Left cardiac atrium (tissue), 4 donors: ENCODE data around the gene HMGCS1. TPM values are rescaled to one million over a fixed set of nuclear protein-coding genes. Genes with fewer than 3 reads are reported as not detected.
"Not testable (repeated sequence)": the region's sequence is repeated elsewhere in the genome, so short reads cannot be mapped to it uniquely, and the experiment has no call there.

Source experiments
- ATAC-seq, 2 donors: fragments of 200-7000 bp; cut with Tn5 transposase; one replicate each; pipeline ENCODE4 v1.9.1; 2020; ENCODE audit warnings: mild to moderate bottlenecking in 2 of 2, moderate library complexity in 2 of 2
- DNase-seq: peaks from one replicate; pipeline ENCODE4 v3.0.0-alpha.2; 2020
- intact Hi-C, 2 donors: fragments of 100-400 bp; cut with DNase I; formaldehyde crosslinking; loops; one replicate each; pipeline versions ENCODE4 v1.14.1 to v1.15.1; 2022 to 2023
- long read RNA-seq: library from polyadenylated mRNA; unstranded; transcript quantifications from one replicate; pipeline ENCODE4 v2.0.0, GENCODE V29; 2021
- total RNA-seq, 2 donors: library from RNA; stranded (reverse); fragmentation: NEBNext Ultra II Directional; extraction: Animal tissue kit (Norgen Biotek cat#: 25700); gene quantifications; one replicate each; pipeline ENCODE4 v1.2.1, GENCODE V29; 2021
- donor health status: DM: no; HTN: yes; CAD: no.
- donor health status: DM: no; HTN: yes; CAD: no; lungs with severe emphysema.
- donor health status: DM: yes; HTN: yes; CAD: no.
- donor health status: Dilated cardiomyopathy.

Gene HMGCS1
- 10 to 100 TPM; 29.5 to 43.8 TPM for total RNA-seq
- long read RNA-seq, partial matches to known transcripts: 0 of 6 reads
- long read RNA-seq, other reads (novel, unspliced or antisense): 1 of 6 reads

DNA sequence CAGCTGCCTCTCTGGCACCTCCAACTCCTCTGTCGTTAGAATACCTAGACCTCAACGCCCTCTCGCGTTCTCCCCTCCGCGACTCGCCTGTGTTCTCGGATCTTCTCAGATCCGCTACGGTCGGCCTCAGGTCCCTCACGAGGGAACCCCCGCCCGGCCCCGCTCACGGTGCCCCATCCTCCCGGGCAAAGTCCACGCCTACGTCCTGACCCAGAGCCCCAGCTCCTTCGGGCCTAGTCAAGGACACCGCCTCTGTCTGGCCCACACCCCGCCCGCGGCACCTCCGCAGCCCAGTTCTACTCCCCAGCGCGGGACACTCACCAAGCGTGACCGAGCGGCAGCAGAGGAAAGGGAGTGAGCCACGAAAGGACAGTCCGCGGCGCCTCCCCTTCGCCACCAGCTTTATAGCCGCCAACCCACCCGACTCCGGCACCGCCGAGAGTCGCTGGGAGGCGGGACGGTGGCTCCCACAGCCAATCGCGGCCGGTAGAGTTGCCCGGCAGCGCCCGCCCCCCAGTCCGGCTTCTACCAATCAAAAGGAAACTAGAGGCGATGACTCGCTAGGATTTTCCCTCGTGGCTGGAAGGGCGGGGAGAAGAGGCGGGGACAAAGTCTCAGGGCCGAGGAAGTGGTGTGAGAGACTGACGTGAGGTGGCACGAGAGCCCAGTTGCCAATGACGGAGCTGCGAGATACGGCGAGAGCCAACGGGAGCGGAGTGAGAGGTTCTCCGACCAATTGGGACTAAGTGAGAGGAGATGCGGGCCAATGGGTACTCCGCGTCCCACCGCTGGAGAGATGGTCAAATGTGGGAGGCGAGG is at the start of gene HMGCS1:
Gene HMGCS1 (minus strand): TSS at position 378 of the 819 bp plus-strand sequence. CDS start 14,447 bp downstream, outside the sequence.
- DNase-seq (peak; percentile 98), ATAC-seq (peak; percentile 98 to 99)
- intact Hi-C loops: loop anchor here in 1 of 2 donors (10.0 kb wide), 1 partner anchor 172 kb away; the partner anchor contains the start of gene TMEM267

- no peak for ATAC-seq
- no peak for DNase-seq
- intact Hi-C loops: no loop called here
Observed at GRCh38 chr5:43358726-43359125, 45.5 kb upstream of the HMGCS1 start.

GRCh38 chr5:43358301-43358700 is 45.1 kb upstream of the HMGCS1 start:
- no peak for DNase-seq
- intact Hi-C loops: no loop called here
- ATAC-seq: no peak

DNA sequence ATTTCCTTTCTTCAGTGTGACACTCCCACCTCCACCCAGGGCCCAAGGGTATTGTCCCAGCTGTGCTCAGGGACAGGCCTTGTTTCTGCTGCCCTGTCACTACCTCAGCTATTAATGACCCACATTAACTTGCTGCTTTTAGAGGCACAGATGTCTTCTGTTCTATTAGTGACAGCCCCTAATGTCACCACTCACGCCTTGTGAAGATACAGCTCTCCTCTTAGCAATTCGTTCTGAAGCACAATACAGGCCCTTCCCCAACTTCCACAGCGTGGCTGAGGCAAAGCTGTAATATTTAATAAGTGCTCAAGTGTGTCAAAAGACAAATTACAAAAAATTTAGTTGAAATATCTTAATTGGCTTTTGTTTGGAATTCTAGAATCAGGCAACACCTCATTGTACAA is 44.7 kb upstream of the HMGCS1 start:
- no peak for ATAC-seq

DNA sequence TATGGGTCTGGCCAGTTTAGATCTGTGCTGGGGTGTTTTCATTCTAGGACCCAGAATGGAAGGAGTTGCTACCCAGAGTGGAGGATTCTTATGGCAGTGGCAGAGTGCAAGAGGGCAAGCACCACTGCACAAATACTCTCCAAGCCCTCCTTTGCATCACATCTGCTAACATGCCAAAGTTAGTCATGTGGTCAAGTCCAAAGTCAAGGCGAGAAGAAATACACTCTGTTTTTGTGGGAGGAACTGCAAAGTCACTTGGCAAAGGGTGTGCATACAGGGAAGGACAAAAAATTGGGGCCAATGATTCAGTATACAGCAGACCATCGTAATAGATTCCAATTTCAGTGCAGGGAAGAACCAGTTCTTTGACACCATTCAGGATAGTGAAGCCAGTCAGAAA is 43.9 kb upstream of the HMGCS1 start:
- ATAC-seq (peak; percentile 16 to 19), DNase-seq (no peak)
- intact Hi-C loops: no loop called here

More for the DNA sequence above, 44.7 kb upstream of the HMGCS1 start:
- DNase-seq: no peak
- intact Hi-C loops: no loop called here

DNA sequence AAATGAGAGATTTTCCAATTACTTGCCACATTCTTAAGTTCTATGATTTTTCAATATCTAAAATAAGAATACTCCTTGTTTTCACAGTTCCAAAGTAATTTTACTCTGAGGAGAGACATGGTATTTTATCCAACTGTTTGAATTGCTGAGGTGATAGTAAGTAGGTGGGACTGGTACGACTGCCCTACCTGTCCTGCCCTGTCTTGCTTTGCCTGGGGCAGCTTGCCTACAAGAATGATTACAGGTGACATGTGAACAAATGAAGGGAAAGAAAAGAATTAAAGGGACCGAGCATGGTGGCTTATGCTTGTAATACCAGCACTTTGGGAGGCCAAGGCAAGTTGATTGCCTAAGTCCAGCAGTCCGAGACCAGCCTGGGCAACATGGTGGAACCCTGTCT is 41.6 kb upstream of the HMGCS1 start:
- intact Hi-C loops: no loop called here
- no peak for DNase-seq
- no peak for ATAC-seq

DNA sequence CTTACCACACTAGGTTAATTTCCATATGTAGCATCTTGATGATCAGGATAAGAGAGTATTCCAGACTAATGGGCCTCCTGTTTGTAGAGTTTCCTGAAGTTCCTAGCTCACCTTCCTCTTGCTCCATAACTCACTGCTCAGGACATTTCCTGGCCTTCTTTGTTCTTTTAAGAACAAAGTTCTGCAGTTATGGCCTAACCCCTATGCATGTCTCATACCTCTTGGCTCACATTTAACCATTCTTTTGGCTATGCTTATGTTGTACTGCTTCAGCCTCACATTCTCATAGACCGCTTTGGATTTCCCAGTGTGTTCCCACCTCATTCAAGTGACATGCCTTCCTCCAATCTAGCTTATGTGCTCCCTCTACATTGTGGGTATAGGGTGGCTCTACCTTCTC is 40.5 kb upstream of the HMGCS1 start:
- intact Hi-C loops: no loop called here
- DNase-seq: no peak

GRCh38 chr5:43352915-43353314 is 39.7 kb upstream of the HMGCS1 start:
- DNase-seq: no peak
- intact Hi-C loops: no loop called here
- no peak for ATAC-seq

More for the DNA sequence above, 40.5 kb upstream of the HMGCS1 start:
- ATAC-seq: no peak

- intact Hi-C loops: no loop called here
- no peak for ATAC-seq
- no peak for DNase-seq
Observed at GRCh38 chr5:43352131-43352530, 38.9 kb upstream of the HMGCS1 start.

DNA sequence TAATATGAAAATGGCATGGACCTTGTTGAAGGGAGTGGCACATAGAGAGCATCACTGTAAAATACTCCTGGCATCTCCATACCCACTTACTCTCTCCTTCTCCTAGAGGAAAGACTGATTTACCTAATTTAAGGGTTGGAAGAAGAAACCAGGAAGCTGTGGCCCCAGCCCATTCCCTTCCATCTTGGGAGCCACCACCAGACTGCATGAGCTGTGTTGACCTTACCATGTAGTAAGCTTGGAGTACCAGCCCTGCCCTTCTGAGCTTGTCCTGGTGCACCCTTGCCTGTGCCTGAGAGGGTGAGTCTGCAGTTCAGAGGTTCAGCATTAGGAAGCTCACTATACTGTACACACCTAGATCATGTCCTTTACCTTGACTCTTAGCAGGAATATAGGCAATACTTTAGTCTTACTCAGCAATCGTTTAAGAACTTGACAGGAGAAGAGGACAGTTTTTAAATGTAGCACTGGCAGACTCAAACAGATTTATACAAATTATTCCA is 35.7 kb upstream of the HMGCS1 start:
- intact Hi-C loops: no loop called here
- DNase-seq: no peak
- ATAC-seq: no peak

DNA sequence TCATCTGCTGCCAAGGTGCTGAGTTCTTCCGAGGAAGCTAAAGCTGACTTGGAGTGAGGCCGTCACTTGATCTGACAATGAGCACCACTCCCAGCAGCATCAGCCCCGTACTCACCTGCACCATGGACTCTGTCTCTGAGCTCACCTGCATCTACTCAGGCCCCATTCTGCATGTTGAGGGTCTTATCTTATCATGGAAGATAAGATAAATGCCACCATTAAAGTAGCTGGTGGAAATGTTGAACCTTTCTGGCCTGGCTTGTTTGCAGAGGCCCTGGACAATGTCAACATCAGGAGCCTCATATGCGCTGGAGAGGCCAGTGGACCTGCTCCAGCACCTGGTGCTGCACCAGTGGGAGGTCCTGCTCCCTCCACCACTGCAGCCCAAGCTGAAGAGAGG is 35.0 kb upstream of the HMGCS1 start:
- DNase-seq (no peak), ATAC-seq (no peak)
- intact Hi-C loops: no loop called here

DNA sequence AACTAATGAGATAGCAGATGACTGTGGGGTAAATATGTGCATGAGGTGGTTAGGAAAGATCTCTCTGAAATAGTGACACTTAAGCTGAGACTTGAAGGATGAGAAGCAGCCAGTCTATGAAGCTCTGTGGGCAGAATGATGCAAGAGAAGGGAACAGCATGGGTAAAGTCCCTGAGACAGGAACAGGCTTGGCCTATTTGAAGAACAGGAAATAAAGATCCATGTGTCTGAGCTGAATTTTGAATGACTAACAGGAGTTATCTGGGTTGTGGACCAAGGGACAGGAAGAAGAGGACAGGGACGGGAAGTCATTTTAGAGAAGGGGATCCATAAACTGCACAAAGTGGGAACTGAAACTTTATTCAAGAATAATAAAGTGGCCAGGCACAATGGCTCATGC is 25.6 kb upstream of the HMGCS1 start:
- ATAC-seq: peak in 1 of 2 donors; percentile 23
- intact Hi-C loops: no loop called here
- DNase-seq: no peak

DNA sequence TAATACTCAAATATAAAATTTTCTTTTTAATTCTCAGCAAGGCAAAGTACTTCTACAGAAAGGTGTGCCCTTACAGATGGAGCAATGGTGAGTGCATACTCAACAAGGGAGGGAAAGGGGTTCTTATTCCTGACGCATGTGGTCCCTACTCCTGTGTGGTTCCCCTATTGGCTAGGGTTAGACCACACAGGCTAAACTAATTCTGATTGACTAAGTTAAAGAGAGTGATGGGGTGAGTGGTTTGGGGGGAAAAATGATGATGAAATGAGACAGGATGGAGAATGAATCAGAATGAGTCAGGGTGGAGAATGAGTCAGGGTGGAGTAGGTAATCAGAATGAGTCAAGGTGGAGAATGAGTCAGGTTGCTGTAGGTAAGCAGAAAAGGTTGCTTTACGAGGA is 22.9 kb upstream of the HMGCS1 start:
- intact Hi-C loops: no loop called here
- no peak for ATAC-seq

GRCh38 chr5:43335681-43336080 is 22.5 kb upstream of the HMGCS1 start:
- DNase-seq (no peak), ATAC-seq (no peak)
- intact Hi-C loops: no loop called here

More for the DNA sequence above, 22.9 kb upstream of the HMGCS1 start:
- DNase-seq: no peak

GRCh38 chr5:43332401-43332800 is 19.2 kb upstream of the HMGCS1 start:
- ATAC-seq (no peak), DNase-seq (no peak)
- intact Hi-C loops: no loop called here

DNA sequence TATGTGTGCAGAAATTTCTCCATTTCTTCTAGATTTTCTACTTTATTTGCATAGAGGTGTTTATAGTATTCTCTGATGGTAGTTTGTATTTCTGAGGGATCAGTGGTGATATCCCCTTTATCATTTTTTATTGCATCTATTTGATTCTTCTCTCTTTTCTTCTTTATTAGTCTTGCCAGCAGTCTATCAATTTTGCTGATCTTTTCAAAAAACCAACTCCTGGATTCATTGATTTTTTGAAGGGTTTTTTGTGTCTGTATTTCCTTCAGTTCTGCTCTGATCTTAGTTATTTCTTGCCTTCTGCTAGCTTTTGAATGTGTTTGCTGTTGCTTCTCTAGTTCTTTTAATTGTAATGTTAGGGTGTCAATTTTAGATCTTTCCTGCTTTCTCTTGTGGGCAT is 12.4 kb upstream of the HMGCS1 start:
- intact Hi-C loops, DNase-seq, ATAC-seq: not testable (repeated sequence)

GRCh38 chr5:43323488-43323887 is 10.3 kb upstream of the HMGCS1 start:
- DNase-seq, intact Hi-C loops, ATAC-seq: not testable (repeated sequence)

DNA sequence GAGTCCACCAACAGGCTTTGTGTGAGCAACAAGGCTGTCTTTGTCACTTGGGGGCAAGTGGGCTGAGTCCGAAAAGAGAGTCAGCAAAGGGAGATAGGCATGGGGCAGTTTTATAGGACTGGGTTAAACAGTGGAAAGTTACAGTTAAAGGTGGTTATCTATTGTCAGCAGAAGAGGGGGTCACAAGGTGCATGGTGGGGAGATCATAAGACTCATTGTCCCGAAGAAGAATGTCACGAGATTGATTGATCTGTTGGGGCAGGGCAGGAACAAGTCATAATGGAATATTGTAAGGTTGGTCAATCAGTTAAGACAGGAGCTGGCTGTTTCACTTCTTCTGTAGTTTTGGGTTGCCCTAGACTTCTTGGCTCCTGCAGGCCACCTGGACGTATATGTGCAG is 7.6 kb upstream of the HMGCS1 start:
- no peak for ATAC-seq
- DNase-seq: no peak
- intact Hi-C loops: no loop called here

DNA sequence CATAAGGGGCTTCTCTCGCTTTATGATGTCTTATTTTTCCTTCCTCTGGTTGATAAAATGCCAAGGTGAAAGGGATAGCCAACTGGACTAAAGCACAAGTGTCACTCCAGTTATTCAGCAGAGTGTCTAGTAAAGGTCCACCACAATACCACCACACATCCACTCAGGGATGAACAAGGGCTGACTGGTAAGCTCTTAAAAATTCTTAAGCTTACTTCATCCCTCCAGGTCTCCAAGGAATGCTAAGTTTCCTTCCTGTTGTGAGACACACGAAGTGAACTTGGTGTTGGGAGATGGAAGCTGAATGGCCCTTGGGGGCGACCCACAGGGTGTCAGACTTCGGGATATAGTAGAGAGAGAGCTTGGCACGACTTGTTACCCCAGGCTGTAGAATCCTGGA is 3.2 kb upstream of the HMGCS1 start:
- ATAC-seq (no peak), DNase-seq (no peak)
- intact Hi-C loops: loop anchor here in 1 of 2 donors (10.0 kb wide), 1 partner anchor 168 kb away; the partner anchor contains the start of gene TMEM267

GRCh38 chr5:43315682-43316081 is 2.5 kb upstream of the HMGCS1 start:
- ATAC-seq (no peak), DNase-seq (no peak)
- intact Hi-C loops: loop anchor here in 1 of 2 donors (10.0 kb wide), 1 partner anchor 169 kb away; the partner anchor contains the start of gene TMEM267
